IMR-90 (cell line): Measurements from ENCODE around the gene XCL1. TPM values are rescaled to one million over a fixed set of nuclear protein-coding genes. Genes with fewer than 3 reads are reported as not detected.

Experiments used
- ATAC-seq: fragments of 200-7000 bp; cut with Tn5 transposase; 2 replicates; pipeline ENCODE4 v1.9.1; 2020; ENCODE audit warnings: low read depth, mild to moderate bottlenecking, moderate library complexity
- BruUV-seq: library from RNA; stranded (reverse); fragments of 400-500 nt; replicated peaks from 2 replicates; lab custom pipeline; 2021; lab: Mats Ljungman, UMichigan
- CTCF ChIA-PET: fragments of 300-600 bp; formaldehyde crosslinking; extraction: SDS; loops from one replicate; lab custom pipeline; 2021; ENCODE audit warnings: antibody characterized with exemption; lab: Yijun Ruan, JAX
- POLR2A ChIA-PET: fragments of 300-600 bp; sonication (Branson Sonifier 250); formaldehyde crosslinking; loops from one replicate; lab custom pipeline; 2022; ENCODE audit warnings: antibody characterized with exemption; ENCODE audit not compliant: unreplicated experiment; lab: Charles Lee
- DNase-seq: peaks from one replicate; pipeline ENCODE4 v3.0.0; 2013
- H2AFZ ChIP-seq: replicated peaks from 2 replicates; pipeline ENCODE3; 2013; ENCODE audit warnings: low read length, mild to moderate bottlenecking; ENCODE audit not compliant: poor library complexity
- H2AK5ac ChIP-seq: 2 replicates; pipeline ENCODE4 v1.6.1; 2013; ENCODE audit warnings: low read depth, low read length, inconsistent platforms
- H2AK9ac ChIP-seq: replicated peaks from 2 replicates; pipeline ENCODE3; 2013; ENCODE audit warnings: mild to moderate bottlenecking, low read depth, low read length, moderate library complexity; ENCODE audit not compliant: poor library complexity
- H2BK120ac ChIP-seq: 2 replicates; pipeline ENCODE4 v1.6.1; 2013; ENCODE audit warnings: low read depth, low read length, inconsistent platforms
- H2BK15ac ChIP-seq: 3 replicates; pipeline ENCODE4 v1.6.1; 2013; ENCODE audit warnings: low read depth, low read length, inconsistent platforms
- H2BK20ac ChIP-seq: 2 replicates; pipeline ENCODE4 v1.6.1; 2013; ENCODE audit warnings: low read depth, mild to moderate bottlenecking, inconsistent platforms, low read length, moderate library complexity
- H2BK5ac ChIP-seq: 2 replicates; pipeline ENCODE4 v1.6.1; 2013; ENCODE audit warnings: mild to moderate bottlenecking, low read depth, low read length, inconsistent platforms; ENCODE audit not compliant: poor library complexity, severe bottlenecking
- H3K14ac ChIP-seq: replicated peaks from 2 replicates; pipeline ENCODE4 v1.6.1; 2013; ENCODE audit warnings: low read depth, low read length, inconsistent platforms
- H3K18ac ChIP-seq: 2 replicates; pipeline ENCODE4 v1.6.1; 2013; ENCODE audit warnings: low read depth, low read length, control low read depth
- H3K23ac ChIP-seq: 2 replicates; pipeline ENCODE4 v1.6.1; 2013; ENCODE audit warnings: low read depth, low read length, inconsistent platforms
- H3K27ac ChIP-seq: 2 replicates; pipeline ENCODE4 v1.5.1; 2013; ENCODE audit warnings: mild to moderate bottlenecking, control low read depth, low read length; ENCODE audit not compliant: insufficient read depth
- H3K27me3 ChIP-seq: 2 replicates; pipeline ENCODE4 v1.6.1; 2013; ENCODE audit warnings: low read length; ENCODE audit not compliant: control insufficient read depth, insufficient read depth
- H3K36me3 ChIP-seq: 2 replicates; pipeline ENCODE4 v1.6.1; 2013; ENCODE audit warnings: low read length, mixed read lengths; ENCODE audit not compliant: control insufficient read depth, insufficient read depth
- H3K4ac ChIP-seq: 2 replicates; pipeline ENCODE4 v1.6.1; 2013; ENCODE audit warnings: low read depth, low read length, inconsistent platforms
- H3K4me1 ChIP-seq: 2 replicates; pipeline ENCODE4 v1.6.1; 2013; ENCODE audit warnings: low read length, mixed read lengths; ENCODE audit not compliant: control insufficient read depth, insufficient read depth
- H3K4me2 ChIP-seq: 2 replicates; pipeline ENCODE4 v1.6.1; 2013; ENCODE audit warnings: low read depth, mild to moderate bottlenecking, control low read depth, low read length, moderate library complexity
- H3K4me3 ChIP-seq: 2 replicates; pipeline ENCODE4 v1.5.1; 2013; ENCODE audit warnings: low read depth, mild to moderate bottlenecking, control low read depth, low read length, moderate library complexity; ENCODE audit not compliant: insufficient read depth
- H3K56ac ChIP-seq: 2 replicates; pipeline ENCODE4 v1.6.1; 2013; ENCODE audit warnings: low read length, inconsistent platforms; ENCODE audit not compliant: insufficient read depth; ENCODE audit errors: extremely low read depth
- H3K79me1 ChIP-seq, 2 experiments: 2 replicates each; pipeline ENCODE4 v1.6.1; 2013; ENCODE audit warnings: low read length in 2 of 2, inconsistent platforms in 1 of 2, low read depth in 1 of 2
- H3K9ac ChIP-seq: 2 replicates; pipeline ENCODE4 v1.6.1; 2013; ENCODE audit warnings: low read depth, low read length, control low read depth
- H3K9me1 ChIP-seq: 2 replicates; pipeline ENCODE4 v1.6.1; 2013; ENCODE audit warnings: low read length, inconsistent platforms; ENCODE audit not compliant: insufficient read depth
- H3K9me3 ChIP-seq: 2 replicates; pipeline ENCODE4 v1.6.1; 2013; ENCODE audit warnings: low read length; ENCODE audit not compliant: control insufficient read depth, insufficient read depth
- H4K20me1 ChIP-seq: 2 replicates; pipeline ENCODE4 v1.6.1; 2013; ENCODE audit warnings: low read length, inconsistent platforms; ENCODE audit not compliant: insufficient read depth
- H4K5ac ChIP-seq: 2 replicates; pipeline ENCODE4 v1.6.1; 2013; ENCODE audit warnings: mild to moderate bottlenecking, low read depth, low read length, control low read depth
- H4K8ac ChIP-seq, 2 experiments: 2 replicates each; pipeline ENCODE4 v1.6.1; 2013; ENCODE audit warnings: low read depth in 2 of 2, low read length in 2 of 2, control low read depth in 1 of 2, inconsistent platforms in 1 of 2
- H4K91ac ChIP-seq: 2 replicates; pipeline ENCODE4 v1.6.1; 2013; ENCODE audit warnings: low read depth, low read length, inconsistent platforms; ENCODE audit not compliant: insufficient read depth
- BHLHE40 ChIP-seq: fragments of 150-350 bp; IDR thresholded peaks from 2 replicates; pipeline ENCODE4 v1.6.1; 2016; ENCODE audit warnings: mild to moderate bottlenecking, low read depth, low read length
- CHD1 ChIP-seq: IDR thresholded peaks from 2 replicates; pipeline ENCODE4 v1.6.1; 2012; ENCODE audit warnings: low read depth, low read length, improper control_type of control experiment
- CTCF ChIP-seq: conservative IDR thresholded peaks from 2 replicates; pipeline ENCODE4 v1.5.1; 2012; ENCODE audit warnings: mild to moderate bottlenecking, low read depth, low read length, improper control_type of control experiment
- ELK1 ChIP-seq: fragments of 150-350 bp; IDR thresholded peaks from 2 replicates; pipeline ENCODE4 v1.6.1; 2016; ENCODE audit warnings: low read depth, mild to moderate bottlenecking, low read length, moderate library complexity, borderline replicate concordance
- FOS ChIP-seq: fragments of 150-350 bp; IDR thresholded peaks from 2 replicates; pipeline ENCODE4 v1.6.1; 2016; ENCODE audit warnings: low read depth, low read length
- MAZ ChIP-seq: IDR thresholded peaks from 2 replicates; pipeline ENCODE4 v1.6.1; 2012; ENCODE audit warnings: low read depth, mild to moderate bottlenecking, low read length, improper control_type of control experiment, moderate library complexity, borderline replicate concordance
- NFE2L2 ChIP-seq: fragments of 150-350 bp; IDR thresholded peaks from 2 replicates; pipeline ENCODE4 v1.6.1; 2016; ENCODE audit warnings: low read depth, mild to moderate bottlenecking, low read length
- POLR2A ChIP-seq: IDR thresholded peaks from 2 replicates; pipeline ENCODE4 v1.6.1; 2012; ENCODE audit warnings: mild to moderate bottlenecking, low read depth, low read length
- RAD21 ChIP-seq: IDR thresholded peaks from 2 replicates; pipeline ENCODE4 v1.6.1; 2012; ENCODE audit warnings: low read length, improper control_type of control experiment
- RFX5 ChIP-seq: IDR thresholded peaks from 2 replicates; pipeline ENCODE4 v1.8.0; 2012; ENCODE audit warnings: low read depth, mild to moderate bottlenecking, low read length, moderate library complexity
- SMC3 ChIP-seq: fragments of 150-350 bp; IDR thresholded peaks from 2 replicates; pipeline ENCODE4 v1.6.1; 2016; ENCODE audit warnings: low read depth, mild to moderate bottlenecking, antibody characterized with exemption, low read length, moderate library complexity
- USF2 ChIP-seq: fragments of 150-350 bp; IDR thresholded peaks from 2 replicates; pipeline ENCODE4 v1.6.1; 2017; ENCODE audit warnings: mild to moderate bottlenecking, antibody characterized with exemption, low read length, low read depth
- WGBS, 2 experiments: methylation state at CpG; one replicate each; pipeline versions ENCODE4 v1.1.5 to v1.1.7; 2013; ENCODE audit warnings: missing lambda C conversion rate in 2 of 2; ENCODE audit not compliant: insufficient read length in 1 of 2; ENCODE audit errors: extremely low coverage in 2 of 2; 5-methylcytosine and 5-hydroxymethylcytosine counted together
- dilution Hi-C: fragments of 300-500 bp; cut with HindIII; formaldehyde crosslinking; loops from one replicate; pipeline ENCODE4 v1.14.3; 2018; ENCODE audit warnings: low sequenced_read_pairs; ENCODE audit not compliant: unreplicated experiment
- in situ Hi-C: fragments of 300-500 bp; cut with MboI; formaldehyde crosslinking; loops from 3 replicates; pipeline ENCODE4 v1.14.3; 2019; ENCODE audit warnings: low sequenced_read_pairs, inconsistent platforms, mixed read lengths
- intact Hi-C: fragments of 100-400 bp; cut with micrococcal nuclease; formaldehyde crosslinking; loops from 2 replicates; pipeline ENCODE4 v1.10.0; 2022
- polyA plus RNA-seq, 3 experiments: library from polyadenylated mRNA; depleted of rRNA; stranded (reverse); fragments of >200 nt; gene quantifications; 2 replicates each; pipeline ENCODE4 v1.2.3, GENCODE V29; 2012; ENCODE audit warnings: low replicate concordance in 1 of 3
- total RNA-seq: library from RNA; depleted of rRNA; stranded (reverse); fragments of >200 nt; gene quantifications from 2 replicates; pipeline ENCODE4 v1.2.3, GENCODE V29; 2012

The XCL1 gene
- total and polyA plus RNA-seq, 2 of the 4 experiments (the other 2 are of a cell fraction): not detected

GRCh38 chr1:168613691-168614231 is 37.4 kb downstream of the XCL1 start:
- Histone ChIP-seq H2BK20ac (no peak overlapping the region), H4K8ac (no peak overlapping the region), H3K9ac (no peak overlapping the region), H2BK120ac (no peak overlapping the region), H3K4ac (no peak overlapping the region), H3K4me3 (no peak overlapping the region), H3K9me3 (no peaks in the 10 kb centered on the region), H4K5ac (no peak overlapping the region), H3K79me1 (no peaks in the 10 kb centered on the region), H3K18ac (no peak overlapping the region), H2AK5ac (no peak overlapping the region), H2BK15ac (no peak overlapping the region), H3K56ac (no peak overlapping the region), H4K91ac (no peak overlapping the region), H2BK5ac (no peak overlapping the region), H3K14ac (no peak overlapping the region), H3K36me3 (no peaks in the 10 kb centered on the region), H3K4me1 (no peaks in the 10 kb centered on the region), H3K4me2 (no peak overlapping the region), H3K27ac (no peak overlapping the region), H3K27me3 (no peaks in the 10 kb centered on the region; the same call in 1 of the 2 replicates), H3K23ac (no peak overlapping the region), H2AK9ac (no peak overlapping the region), H2AFZ (no peak overlapping the region), H3K9me1 (no peaks in the 10 kb centered on the region), H4K20me1 (no peaks in the 10 kb centered on the region)
- no TSS peak for BruUV-seq
- no peak for TF ChIP-seq CHD1
- no peak for TF ChIP-seq USF2
- TF ChIP-seq RFX5: no peak
- no peak for TF ChIP-seq SMC3
- no peak for TF ChIP-seq RAD21
- TF ChIP-seq FOS: no peak
- no peak for TF ChIP-seq CTCF
- no peak for TF ChIP-seq ELK1
- TF ChIP-seq NFE2L2: no peak
- TF ChIP-seq BHLHE40: no peak
- no peak for TF ChIP-seq POLR2A
- no peak for TF ChIP-seq MAZ
- WGBS, 2 experiments: 10% methylated on average over 4 of the region's 8 CpGs; no CpG with 5 or more reads in 1 of the 2 experiments
- in situ Hi-C loops: no loop called here
- ATAC-seq: no peak
- intact Hi-C loops: no loop called here
- ChIA-PET CTCF (interaction anchor here (0.7 to 1.2 kb wide), 2 partner anchors 9 to 10 kb away, joined by 3 read pairs; no protein-coding TSS in a partner anchor), POLR2A (no interaction called here)
- dilution Hi-C loops: no loop called here
- DNase-seq: no peak
